Coronary artery (tissue), 2 donors: Measurements from ENCODE around the gene MFN1.
"Not testable (repeated sequence)": the region's sequence is repeated elsewhere in the genome, so short reads cannot be mapped to it uniquely, and the experiment has no call there.

Source experiments
- DNase-seq: peaks from one replicate; pipeline ENCODE4 v3.0.0-alpha.2; 2017; ENCODE audit warnings: low spot score
- H3K27ac ChIP-seq, 2 donors: fragments of 200-600 bp; sonication (generic); one replicate each; pipeline ENCODE4 v1.5.1; 2016 to 2019
- H3K4me3 ChIP-seq: fragments of 200-600 bp; sonication (generic); 2 replicates; pipeline ENCODE4 v1.5.1; 2016; ENCODE audit warnings: mild to moderate bottlenecking, moderate library complexity
- TF ChIP-seq, protein P1 (sequence below): fragments of 200-600 bp; sonication (generic); IDR thresholded peaks from one replicate; pipeline ENCODE4 v1.5.1; 2019; ENCODE audit warnings: antibody characterized with exemption

MFN1 gene

DNA sequence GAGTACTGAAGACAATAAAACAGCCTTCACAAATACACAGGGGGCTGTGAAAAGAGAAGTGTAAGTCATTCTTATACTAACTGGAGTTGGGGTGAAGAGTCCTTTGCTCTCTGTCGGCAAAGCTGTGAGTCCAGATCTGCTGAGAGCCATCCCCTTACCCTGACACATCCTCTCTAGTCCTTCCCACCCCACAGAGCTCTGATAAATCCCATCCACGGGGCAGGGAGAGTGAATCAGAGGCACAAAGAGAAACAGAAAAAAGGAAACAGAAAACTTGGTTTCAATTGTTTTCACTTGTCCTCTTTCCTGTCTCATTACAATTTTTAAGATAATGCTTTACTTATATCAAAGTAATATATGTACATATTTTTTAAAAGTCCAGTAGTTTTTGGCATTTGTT, 42.9 kb upstream of the MFN1 start:
- Histone ChIP-seq H3K4me3 (no peak overlapping the region), H3K27ac (no peak overlapping the region)
- DNase-seq: no peak
- TF ChIP-seq, protein P1, sequence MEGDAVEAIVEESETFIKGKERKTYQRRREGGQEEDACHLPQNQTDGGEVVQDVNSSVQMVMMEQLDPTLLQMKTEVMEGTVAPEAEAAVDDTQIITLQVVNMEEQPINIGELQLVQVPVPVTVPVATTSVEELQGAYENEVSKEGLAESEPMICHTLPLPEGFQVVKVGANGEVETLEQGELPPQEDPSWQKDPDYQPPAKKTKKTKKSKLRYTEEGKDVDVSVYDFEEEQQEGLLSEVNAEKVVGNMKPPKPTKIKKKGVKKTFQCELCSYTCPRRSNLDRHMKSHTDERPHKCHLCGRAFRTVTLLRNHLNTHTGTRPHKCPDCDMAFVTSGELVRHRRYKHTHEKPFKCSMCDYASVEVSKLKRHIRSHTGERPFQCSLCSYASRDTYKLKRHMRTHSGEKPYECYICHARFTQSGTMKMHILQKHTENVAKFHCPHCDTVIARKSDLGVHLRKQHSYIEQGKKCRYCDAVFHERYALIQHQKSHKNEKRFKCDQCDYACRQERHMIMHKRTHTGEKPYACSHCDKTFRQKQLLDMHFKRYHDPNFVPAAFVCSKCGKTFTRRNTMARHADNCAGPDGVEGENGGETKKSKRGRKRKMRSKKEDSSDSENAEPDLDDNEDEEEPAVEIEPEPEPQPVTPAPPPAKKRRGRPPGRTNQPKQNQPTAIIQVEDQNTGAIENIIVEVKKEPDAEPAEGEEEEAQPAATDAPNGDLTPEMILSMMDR: no peak

DNA sequence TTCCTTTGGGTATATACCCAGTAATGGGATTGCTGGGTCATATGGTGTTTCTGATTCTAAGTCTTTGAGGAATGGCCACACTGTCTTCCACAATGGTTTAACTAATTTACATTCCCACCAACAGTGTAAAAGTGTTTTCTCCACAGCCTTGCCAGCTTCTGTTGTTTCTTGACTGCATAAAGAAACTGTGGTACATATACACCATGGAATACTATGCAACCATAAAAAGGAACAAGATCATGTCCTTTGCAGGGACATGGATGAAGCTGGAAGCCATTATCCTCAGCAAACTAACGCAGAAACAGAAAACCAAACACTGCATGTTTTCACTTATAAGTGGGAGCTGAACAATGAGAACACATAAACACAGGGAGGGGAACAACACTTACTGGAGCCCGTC, 40.1 kb upstream of the MFN1 start:
- not testable (repeated sequence) for H3K27ac ChIP-seq, DNase-seq, H3K4me3 ChIP-seq

DNA sequence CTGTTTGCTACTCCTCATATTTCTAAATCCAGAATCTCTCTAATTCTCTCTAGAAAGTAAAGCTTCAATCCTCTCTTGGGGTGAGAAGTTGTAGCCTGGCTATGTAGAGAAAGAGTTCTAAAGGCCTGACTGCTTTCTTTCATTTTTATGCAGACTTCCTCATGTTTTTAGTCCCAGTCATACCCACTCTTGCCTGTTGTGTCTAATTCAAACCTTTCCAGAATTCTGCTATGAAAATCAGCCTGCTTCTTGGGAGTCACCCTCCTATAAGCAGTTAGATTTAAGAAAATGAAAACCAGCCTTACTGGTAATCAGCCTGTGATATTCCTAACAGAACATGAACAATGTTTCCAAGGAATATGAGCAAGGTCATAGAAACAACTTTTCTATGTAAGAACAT, 39.5 kb upstream of the MFN1 start:
- Histone ChIP-seq H3K4me3 (no peak overlapping the region), H3K27ac (no peak overlapping the region)
- TF ChIP-seq, protein P1: no peak
- DNase-seq: no peak

DNA sequence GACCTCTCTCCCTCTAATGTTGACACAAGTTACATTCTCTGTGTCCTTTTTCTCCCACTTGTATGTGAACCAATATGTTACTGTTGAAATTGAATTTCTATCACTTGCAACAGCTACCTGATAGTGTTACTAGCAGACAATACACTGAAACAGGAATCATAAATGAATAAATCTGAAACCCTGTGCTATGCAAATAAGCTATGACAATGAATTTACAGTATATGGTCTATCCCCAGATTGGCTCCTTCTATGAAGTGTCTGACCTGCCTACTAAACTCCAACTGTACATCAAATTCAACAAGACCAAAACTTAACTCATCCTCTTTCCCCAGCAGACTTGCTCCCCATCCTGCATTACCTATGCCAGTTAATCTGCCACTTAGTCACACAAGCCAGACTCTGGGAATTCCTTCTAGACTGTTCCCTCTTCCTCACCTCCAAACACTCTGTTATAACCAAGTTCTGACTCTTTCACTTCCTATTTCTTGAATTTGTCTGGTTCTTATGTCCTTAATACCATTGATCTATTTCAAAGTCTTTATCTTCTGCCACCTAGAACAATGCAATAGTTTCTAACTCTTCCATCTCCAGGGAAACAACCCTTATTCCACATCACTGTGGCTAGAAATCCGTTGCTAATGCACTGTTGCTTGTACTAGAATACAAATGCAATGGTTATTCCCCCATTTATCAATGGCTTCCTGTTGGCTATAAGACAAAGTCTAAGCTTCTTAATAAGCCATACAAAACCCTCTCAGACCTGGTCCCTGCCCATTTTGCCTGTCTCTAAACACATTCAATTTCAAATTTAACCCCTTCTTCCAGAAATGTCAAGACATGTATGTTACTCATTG, 38.1 kb upstream of the MFN1 start:
- Histone ChIP-seq H3K4me3 (no peak overlapping the region), H3K27ac (no peak overlapping the region)
- TF ChIP-seq, protein P1: no peak
- no peak for DNase-seq

DNA sequence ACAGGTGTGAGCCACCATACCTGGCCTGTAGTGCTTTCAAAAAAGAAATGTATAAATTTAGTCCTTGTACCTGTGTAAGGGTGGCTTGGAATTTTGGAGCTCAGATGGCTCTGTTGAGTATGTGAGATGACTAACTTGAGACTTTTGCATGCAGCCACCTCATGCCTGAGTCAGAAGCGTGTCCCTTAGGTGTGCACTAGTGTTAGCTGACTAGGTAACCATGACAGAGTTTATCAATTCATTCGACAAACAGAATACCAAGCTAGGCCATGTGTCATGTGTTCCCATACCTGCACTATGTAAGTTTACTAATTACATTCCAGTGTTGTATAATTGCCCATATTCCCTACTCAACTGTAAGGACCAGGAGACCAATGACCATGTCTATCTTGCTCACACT, 28.6 kb upstream of the MFN1 start:
- TF ChIP-seq, protein P1: no peak
- no peak for DNase-seq
- H3K27ac ChIP-seq: no peak overlapping the region
- H3K4me3 ChIP-seq: no peak overlapping the region

DNA sequence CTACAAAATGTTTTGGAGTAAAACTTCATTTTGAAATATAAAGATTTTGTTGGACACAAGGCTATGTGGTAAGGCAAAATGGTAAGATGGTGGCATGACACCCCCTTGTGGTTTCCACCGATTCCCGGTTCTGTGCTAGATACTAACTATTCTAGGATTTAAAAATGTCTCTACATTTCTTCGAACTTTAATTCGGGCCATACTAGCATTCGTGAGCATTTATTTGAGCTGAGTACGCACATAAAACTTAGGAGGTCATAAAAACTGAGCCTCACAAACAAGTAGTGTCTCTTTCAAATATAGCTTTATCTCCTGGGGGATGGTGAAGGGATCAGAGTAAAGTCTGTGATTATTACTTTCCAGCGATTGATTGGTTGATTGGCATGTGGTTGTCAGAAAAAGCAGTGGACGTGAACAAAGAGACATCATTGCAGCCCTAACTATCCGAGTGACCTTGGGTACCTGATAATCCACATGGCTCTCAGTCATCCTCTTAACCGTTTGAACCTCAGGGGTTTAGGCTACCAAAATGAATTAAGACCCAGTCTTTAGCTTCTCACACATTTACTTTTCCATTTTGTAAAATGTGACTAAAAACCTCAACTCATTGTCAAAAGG, 25.7 kb upstream of the MFN1 start:
- Histone ChIP-seq H3K4me3 (peak overlapping the region; percentile 99), H3K27ac (peak overlapping the region; percentile 97 to 100)
- TF ChIP-seq, protein P1: no peak
- no peak for DNase-seq

DNA sequence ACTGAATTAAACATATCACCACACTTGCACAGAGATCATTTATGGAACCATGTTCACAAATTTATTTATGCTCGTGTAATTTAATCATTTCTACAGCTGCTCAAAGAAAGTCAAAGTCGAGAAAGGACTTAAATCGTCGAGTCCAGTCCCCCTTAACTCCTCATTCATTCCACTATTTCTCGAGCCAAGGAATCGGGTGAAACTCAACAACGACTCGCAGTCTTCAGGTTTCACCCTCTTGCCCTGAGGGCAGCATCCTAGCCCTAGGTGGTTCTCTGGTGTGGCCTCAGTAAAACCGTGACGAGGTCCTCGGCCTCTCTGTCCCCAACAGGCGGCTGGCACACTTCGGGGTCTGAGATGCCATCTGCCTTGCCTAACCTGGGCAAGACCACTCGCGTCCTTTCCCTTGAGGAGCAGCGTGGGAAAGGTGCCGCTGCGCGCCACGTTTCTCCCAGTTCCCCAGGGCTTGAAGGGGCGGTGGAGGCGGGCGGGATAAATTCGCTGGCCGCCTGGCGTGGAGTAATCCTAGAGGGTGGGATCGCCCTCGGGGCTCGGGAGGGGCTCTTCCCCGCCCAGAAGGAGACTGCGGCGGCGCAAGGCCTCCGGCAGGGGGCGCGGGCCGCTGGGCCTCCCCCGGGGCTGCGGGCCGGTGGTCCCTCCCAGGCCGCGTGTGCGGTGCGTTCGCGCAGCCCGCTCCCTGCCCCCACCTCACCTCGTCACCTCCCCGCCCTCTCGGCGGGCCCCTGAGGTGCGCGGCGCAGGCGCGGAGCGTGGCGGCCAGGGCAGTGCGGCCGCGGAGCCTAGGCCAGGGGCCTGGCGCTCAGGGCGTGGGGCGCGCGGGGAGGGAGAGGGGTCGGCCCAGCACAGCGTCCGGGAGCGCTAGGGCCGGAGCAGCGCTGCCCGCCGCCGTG, 25.0 kb upstream of the MFN1 start, which contains the start of gene ZNF639:
Gene ZNF639, plus strand, starts transcription at position 746 of the 911 bp plus-strand sequence. CDS start 5,263 bp downstream, outside the sequence.
- peak; percentile 90 for DNase-seq

More for the DNA sequence above, 25.0 kb upstream of the MFN1 start, which contains the start of gene ZNF639:
- TF ChIP-seq, protein P1: peak; percentile 84
- H3K27ac ChIP-seq: peak within 1 kb of the TSS; percentile 97 to 100
- H3K4me3 ChIP-seq: peak within 1 kb of the TSS; percentile 99
